ENCODE measurements around the gene EZR. TPM values are rescaled to one million over a fixed set of nuclear protein-coding genes. Genes with fewer than 3 reads are reported as not detected.

Gene EZR
- polyA plus RNA-seq, 2 of the 4 experiments (the other 2 are of a cell fraction): 219 to 254 TPM

DNA sequence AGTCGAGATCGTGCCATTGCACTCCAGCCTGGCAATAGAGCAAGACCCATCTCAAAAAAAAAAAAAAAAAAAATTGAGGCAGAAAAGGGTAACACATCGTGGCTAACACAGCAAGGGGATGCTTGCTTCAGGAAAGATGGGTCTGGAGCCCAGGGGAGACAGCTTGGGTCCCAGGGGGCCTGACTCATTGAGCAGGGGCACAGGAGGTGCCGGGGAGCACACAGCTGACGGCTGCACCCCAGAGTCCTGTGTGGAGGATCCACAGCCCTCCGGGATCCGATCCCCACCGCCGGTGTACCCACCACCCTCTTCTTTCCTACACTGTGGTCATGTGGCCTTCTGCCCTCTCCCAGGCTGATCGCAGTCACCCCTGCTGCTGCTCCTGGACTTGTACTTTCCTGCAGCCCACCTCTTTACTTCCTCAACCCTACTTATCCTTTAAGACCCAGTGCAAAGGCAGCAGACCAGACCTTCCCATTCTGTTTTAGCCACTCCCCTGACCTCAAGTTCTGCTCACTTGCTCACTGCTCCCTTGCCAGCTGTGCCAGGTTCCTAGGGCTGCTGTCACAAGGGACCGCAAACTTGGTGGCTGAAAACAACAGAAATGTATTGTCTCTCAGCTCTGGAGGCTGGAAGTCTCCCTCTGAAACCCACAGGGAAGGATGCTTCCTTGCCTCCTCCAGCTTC, 17.6 kb upstream of the EZR start (continued):
- TF ChIP-seq, protein P1, sequence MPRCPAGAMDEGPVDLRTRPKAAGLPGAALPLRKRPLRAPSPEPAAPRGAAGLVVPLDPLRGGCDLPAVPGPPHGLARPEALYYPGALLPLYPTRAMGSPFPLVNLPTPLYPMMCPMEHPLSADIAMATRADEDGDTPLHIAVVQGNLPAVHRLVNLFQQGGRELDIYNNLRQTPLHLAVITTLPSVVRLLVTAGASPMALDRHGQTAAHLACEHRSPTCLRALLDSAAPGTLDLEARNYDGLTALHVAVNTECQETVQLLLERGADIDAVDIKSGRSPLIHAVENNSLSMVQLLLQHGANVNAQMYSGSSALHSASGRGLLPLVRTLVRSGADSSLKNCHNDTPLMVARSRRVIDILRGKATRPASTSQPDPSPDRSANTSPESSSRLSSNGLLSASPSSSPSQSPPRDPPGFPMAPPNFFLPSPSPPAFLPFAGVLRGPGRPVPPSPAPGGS (IDR thresholded peaks at IDR 0.05): no peak
- TF ChIP-seq CBX8 (IDR thresholded peaks at IDR 0.05): no peak
- no peak for TF ChIP-seq HOXB13 (CRISPR knock-in tag; IDR thresholded peaks at IDR 0.05; ENCODE audit: low read depth)
- no peak for TF ChIP-seq GATA3 (IDR thresholded peaks at IDR 0.05; ENCODE audit: borderline replicate concordance)

DNA sequence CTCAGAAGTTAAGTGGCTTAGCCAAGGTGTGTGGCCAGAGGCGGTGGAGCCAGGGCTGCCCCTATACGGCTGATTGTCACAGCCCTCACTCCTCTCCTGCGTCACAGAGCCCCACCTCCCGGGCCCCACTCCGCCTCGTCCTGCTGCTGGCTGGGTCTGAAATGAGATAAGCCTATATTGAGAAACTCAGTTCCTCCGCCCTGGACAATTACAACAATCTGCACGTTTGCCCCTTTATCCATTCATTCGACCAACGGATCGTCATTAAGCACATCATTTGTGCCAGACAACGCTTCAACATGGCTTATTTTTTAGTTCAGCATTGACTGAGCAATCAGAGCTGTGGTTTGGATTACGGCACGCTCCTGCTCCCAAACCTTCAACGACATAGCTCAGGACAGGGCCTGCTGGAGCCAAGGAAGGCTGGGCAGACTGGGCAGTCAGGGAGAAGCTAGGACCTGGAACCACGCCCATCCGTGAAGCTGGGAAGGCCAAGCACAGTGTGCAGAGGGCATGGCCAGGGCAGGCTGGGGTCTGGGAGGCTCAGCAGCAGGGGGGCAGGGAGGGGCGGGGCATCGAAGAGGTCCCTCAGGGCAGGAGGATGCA, 16.6 kb upstream of the EZR start:
- DNase-seq (ENCODE audit: low read depth in 1 of 2, low spot score in 1 of 2) (no peak), FAIRE-seq (no peak), ATAC-seq (peak in 1 of 2 experiments; percentile 56; a peak in 3 of 6 replicates)
- WGBS (ENCODE audit: missing lambda C conversion rate): 96% methylated on average over 13 of the region's 19 CpGs
- H3K4me2 ChIP-seq: no peak overlapping the region
- POLR2A ChIA-PET: interaction anchor here (0.9 kb wide), 1 partner anchor 17 kb away, joined by 3 read pairs; the partner anchor contains the start of gene EZR
- no peaks in the 10 kb centered on the region for H3K4me1 ChIP-seq
- CTCF ChIA-PET: no interaction called here
- H3K4me3 ChIP-seq: no peak overlapping the region
- no peaks in the 10 kb centered on the region for H3K9me3 ChIP-seq
- TF ChIP-seq FOSB (CRISPR knock-in tag; IDR thresholded peaks at IDR 0.05): no peak
- TF ChIP-seq, protein P2, sequence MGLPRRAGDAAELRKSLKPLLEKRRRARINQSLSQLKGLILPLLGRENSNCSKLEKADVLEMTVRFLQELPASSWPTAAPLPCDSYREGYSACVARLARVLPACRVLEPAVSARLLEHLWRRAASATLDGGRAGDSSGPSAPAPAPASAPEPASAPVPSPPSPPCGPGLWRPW (IDR thresholded peaks at IDR 0.05): no peak
- TF ChIP-seq HOXB13 (CRISPR knock-in tag; IDR thresholded peaks at IDR 0.05; ENCODE audit: low read depth): no peak
- no peak for TF ChIP-seq CEBPB (IDR thresholded peaks at IDR 0.05)
- TF ChIP-seq RNF2 (IDR thresholded peaks at IDR 0.05; ENCODE audit: borderline replicate concordance, low read depth): no peak
- TF ChIP-seq, protein P3, sequence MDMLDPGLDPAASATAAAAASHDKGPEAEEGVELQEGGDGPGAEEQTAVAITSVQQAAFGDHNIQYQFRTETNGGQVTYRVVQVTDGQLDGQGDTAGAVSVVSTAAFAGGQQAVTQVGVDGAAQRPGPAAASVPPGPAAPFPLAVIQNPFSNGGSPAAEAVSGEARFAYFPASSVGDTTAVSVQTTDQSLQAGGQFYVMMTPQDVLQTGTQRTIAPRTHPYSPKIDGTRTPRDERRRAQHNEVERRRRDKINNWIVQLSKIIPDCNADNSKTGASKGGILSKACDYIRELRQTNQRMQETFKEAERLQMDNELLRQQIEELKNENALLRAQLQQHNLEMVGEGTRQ (IDR thresholded peaks at IDR 0.05): no peak
- TF ChIP-seq ZC3H11A (IDR thresholded peaks at IDR 0.05): no peak
- TF ChIP-seq BHLHE40 (IDR thresholded peaks at IDR 0.05; ENCODE audit: low read depth, low read length): no peak
- TF ChIP-seq POLR2A (IDR thresholded peaks at IDR 0.05; ENCODE audit: low read length): no peak
- TF ChIP-seq, protein P4, sequence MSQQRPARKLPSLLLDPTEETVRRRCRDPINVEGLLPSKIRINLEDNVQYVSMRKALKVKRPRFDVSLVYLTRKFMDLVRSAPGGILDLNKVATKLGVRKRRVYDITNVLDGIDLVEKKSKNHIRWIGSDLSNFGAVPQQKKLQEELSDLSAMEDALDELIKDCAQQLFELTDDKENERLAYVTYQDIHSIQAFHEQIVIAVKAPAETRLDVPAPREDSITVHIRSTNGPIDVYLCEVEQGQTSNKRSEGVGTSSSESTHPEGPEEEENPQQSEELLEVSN (IDR thresholded peaks at IDR 0.05; ENCODE audit: borderline replicate concordance, low read depth): no peak
- H3K27ac ChIP-seq: peak overlapping the region in 1 of 2 experiments; percentile 62; a peak in 2 of 6 replicates

DNA sequence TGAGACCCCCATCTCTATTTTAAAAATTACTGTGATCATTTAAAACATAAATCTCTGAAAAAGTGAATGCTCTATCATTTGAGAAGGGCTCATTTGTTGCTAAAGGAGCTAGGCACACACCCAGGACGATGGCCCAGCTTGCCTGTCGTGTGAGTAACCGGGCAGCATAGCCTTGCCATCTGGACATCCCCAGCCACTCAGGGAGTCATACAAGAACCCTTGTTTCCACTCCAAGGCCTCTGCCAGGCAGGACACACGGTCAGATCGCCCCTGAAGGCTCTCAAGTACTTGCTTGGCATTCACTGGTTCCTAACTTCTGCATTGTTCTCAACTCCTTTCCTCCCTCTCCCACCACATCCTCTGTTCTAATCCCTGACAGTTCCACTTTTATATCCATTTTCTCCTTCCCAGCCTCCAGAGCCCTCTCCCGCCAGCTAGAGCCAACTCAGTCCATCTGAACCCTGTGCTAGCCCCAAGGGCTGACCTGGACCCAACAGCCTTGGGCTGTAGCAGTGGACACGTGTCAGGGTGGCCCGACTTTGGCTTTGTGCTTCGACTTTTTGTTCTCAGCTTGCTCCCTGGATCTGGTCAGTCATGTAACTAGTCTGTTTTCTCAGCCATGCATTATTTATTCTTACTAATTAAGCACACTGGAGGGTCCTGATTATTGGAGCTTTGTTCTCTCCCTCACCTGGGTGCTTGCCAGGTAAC, 15.7 kb upstream of the EZR start:
- CTCF ChIA-PET: interaction anchor here (0.6 to 1.6 kb wide), 2 partner anchors 9 to 136 kb away, joined by 3 to 5 read pairs; no protein-coding TSS in a partner anchor
- DNase-seq (ENCODE audit: low read depth in 1 of 2, low spot score in 1 of 2) (no peak), ATAC-seq (no peak), FAIRE-seq (no peak)
- H3K27ac ChIP-seq: no peak overlapping the region
- H3K4me2 ChIP-seq: no peak overlapping the region
- H3K9me3 ChIP-seq: no peaks in the 10 kb centered on the region
- TF ChIP-seq RARB (CRISPR knock-in tag; IDR thresholded peaks at IDR 0.05): no peak
- TF ChIP-seq, protein P4 (IDR thresholded peaks at IDR 0.05; ENCODE audit: borderline replicate concordance, low read depth): no peak
- no peak for TF ChIP-seq RNF2 (IDR thresholded peaks at IDR 0.05; ENCODE audit: borderline replicate concordance, low read depth)
- TF ChIP-seq CEBPB (IDR thresholded peaks at IDR 0.05): no peak
- TF ChIP-seq FOSL2 (IDR thresholded peaks at IDR 0.05): no peak
- TF ChIP-seq FOSL2 (CRISPR knock-in tag; IDR thresholded peaks at IDR 0.05): no peak
- no peak for TF ChIP-seq JUNB (IDR thresholded peaks at IDR 0.05)
- TF ChIP-seq NR3C1 (IDR thresholded peaks at IDR 0.05): no peak
- TF ChIP-seq TFCP2L1 (CRISPR knock-in tag; IDR thresholded peaks at IDR 0.05): no peak
- no peak for TF ChIP-seq SREBF2 (IDR thresholded peaks at IDR 0.05)
- TF ChIP-seq CBX2 (IDR thresholded peaks at IDR 0.05; ENCODE audit: borderline replicate concordance, low read depth): no peak
- TF ChIP-seq ZNF302 (CRISPR knock-in tag; IDR thresholded peaks at IDR 0.05): no peak
- TF ChIP-seq PHF8 (IDR thresholded peaks at IDR 0.05; ENCODE audit: borderline replicate concordance, low read depth): no peak
- TF ChIP-seq GATA3 (IDR thresholded peaks at IDR 0.05; ENCODE audit: borderline replicate concordance): no peak
- WGBS (ENCODE audit: missing lambda C conversion rate): 88% methylated on average over 9 of the region's 9 CpGs
- no peak overlapping the region for H3K4me3 ChIP-seq
- POLR2A ChIA-PET: no interaction called here
- no peaks in the 10 kb centered on the region for H3K4me1 ChIP-seq

Data from A549 (cell line).